SK-N-SH (cell line): Measurements from ENCODE around the gene CENPVL2.
"Not testable (repeated sequence)": the region's sequence is repeated elsewhere in the genome, so short reads cannot be mapped to it uniquely, and the experiment has no call there.

ENCODE experiments used
- CTCF ChIP-seq: fragments of 200-600 bp; sonication (generic); IDR thresholded peaks from 2 replicates; pipeline ENCODE4 v1.6.1; 2017; ENCODE audit warnings: antibody characterized with exemption, mild to moderate bottlenecking, moderate library complexity
- EP300 ChIP-seq, 2 experiments: IDR thresholded peaks; 2 replicates each; pipeline versions ENCODE4 v1.4.0 to v1.6.1; 2012; ENCODE audit warnings: borderline replicate concordance in 1 of 2, low read depth in 1 of 2, low read length in 1 of 2
- EZH2phosphoT487 ChIP-seq: fragments of 200-600 bp; sonication (generic); IDR thresholded peaks from 2 replicates; pipeline ENCODE4 v1.6.1; 2017; ENCODE audit warnings: low read depth, mixed run types, mild to moderate bottlenecking, antibody characterized with exemption, moderate library complexity, borderline replicate concordance
- JUND ChIP-seq: IDR thresholded peaks from 2 replicates; pipeline ENCODE4 v1.4.0; 2012
- NRF1 ChIP-seq: IDR thresholded peaks from 2 replicates; pipeline ENCODE4 v1.6.1; 2012; ENCODE audit warnings: low read depth, mild to moderate bottlenecking, low read length
- REST ChIP-seq: IDR thresholded peaks from 2 replicates; pipeline ENCODE4 v1.6.1; 2012; ENCODE audit warnings: mild to moderate bottlenecking, low read depth, low read length, moderate library complexity
- RFX5 ChIP-seq: IDR thresholded peaks from 2 replicates; pipeline ENCODE4 v1.6.1; 2012; ENCODE audit warnings: mild to moderate bottlenecking, improper control_type of control experiment, low read length

GRCh38 chrX:51710277-51711164 is 27.9 kb upstream of the CENPVL2 start, which contains the start of gene CENPVL1:
- not testable (repeated sequence) for TF ChIP-seq CTCF; RFX5; JUND; NRF1; REST; EZH2phosphoT487; EP300 (IDR thresholded peaks at IDR 0.05; ENCODE audit: borderline replicate concordance in 1 of 2, low read depth in 1 of 2, low read length in 1 of 2)
